Hematopoietic multipotent progenitor cell (in vitro differentiated cells): ENCODE results near the gene NF2. TPM values are rescaled to one million over a fixed set of nuclear protein-coding genes. Genes with fewer than 3 reads are reported as not detected.
"Not testable (repeated sequence)": the region's sequence is repeated elsewhere in the genome, so short reads cannot be mapped to it uniquely, and the experiment has no call there.

Experiments
- DNase-seq, 3 donors: peaks; one replicate each; pipeline ENCODE4 v3.0.0-alpha.2; 2011 to 2015; ENCODE audit warnings: low read depth in 2 of 3, low spot score in 2 of 3
- total RNA-seq: library from RNA; depleted of rRNA; stranded (reverse); fragments of >200 nt; gene quantifications from one replicate; pipeline ENCODE4 v1.2.3, GENCODE V29; 2012

The NF2 gene
- 26.7 TPM for total RNA-seq

- peak; percentile 94 to 100 (median 99) for DNase-seq
Measured at GRCh38 chr22:29603358-29604075, at the start of gene NF2. Gene NF2 (plus strand): TSS chr22:29603633. CDS start chr22:29603999, 366 bp downstream.

DNA sequence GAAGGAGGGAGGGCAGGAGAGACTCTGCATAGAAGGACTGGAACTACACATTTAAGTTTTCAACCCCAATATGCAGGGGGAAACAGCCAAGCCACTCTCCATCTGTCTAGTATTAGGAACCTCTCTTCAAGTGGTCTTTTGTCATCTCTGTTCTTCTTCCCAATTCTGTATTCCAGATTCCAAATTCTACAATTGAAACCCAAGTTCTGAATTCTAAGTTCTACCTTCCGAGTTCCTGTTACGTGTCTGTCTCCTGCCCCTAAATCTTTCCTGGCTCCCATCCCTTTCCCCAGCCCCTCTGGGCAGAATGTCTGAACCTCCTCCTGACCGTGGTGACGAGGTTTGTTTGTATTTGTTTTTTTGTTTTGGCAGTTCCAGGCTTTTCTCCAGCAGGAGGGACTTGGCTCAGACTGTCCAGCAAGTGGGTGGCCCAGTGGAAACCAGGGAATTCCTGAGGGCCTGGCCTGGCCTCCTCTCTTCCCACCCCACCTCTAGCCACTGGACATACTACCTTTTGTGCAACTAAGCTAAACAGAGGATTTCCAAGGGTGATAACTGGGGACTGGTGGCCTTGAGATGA, 48.3 kb upstream of the NF2 start:
- DNase-seq: no peak

DNA sequence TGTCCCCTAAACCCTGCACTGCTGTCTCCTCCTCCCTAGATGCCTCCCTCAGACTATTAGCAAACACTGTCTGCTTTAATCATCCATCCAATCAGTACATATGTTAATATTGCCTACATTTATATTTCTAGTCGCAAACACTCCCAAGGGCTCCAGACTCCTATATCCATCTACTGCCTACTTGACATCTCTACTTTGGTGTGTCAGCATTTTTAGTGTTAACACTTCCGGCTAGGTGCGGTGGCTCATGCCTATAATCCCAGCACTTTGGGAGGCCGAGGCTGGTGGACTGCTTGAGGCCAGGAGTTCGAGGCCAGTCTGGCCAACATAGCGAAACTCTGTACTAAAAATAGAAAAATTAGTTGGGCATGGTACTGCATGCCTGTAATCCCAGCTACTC, 44.4 kb upstream of the NF2 start:
- no peak for DNase-seq

DNA sequence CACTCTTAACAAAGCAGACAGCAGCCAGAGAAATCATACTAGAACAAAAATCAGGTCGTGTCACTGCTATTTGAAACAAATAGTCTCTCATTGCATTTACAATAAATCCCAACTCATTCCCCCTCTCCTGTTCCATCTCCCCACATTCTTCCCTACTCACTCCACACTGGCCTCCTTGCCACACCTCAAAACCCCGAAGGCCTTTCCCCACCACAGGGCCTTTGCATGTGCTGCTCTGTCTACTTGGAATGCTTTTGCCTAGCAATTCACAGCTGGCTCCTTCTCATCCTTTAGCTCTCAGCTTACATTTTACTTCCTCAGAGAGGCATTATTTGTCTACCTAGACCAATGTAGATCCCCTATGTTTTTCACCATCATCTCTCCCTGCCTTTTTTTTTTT, 43.6 kb upstream of the NF2 start:
- no peak for DNase-seq

DNA sequence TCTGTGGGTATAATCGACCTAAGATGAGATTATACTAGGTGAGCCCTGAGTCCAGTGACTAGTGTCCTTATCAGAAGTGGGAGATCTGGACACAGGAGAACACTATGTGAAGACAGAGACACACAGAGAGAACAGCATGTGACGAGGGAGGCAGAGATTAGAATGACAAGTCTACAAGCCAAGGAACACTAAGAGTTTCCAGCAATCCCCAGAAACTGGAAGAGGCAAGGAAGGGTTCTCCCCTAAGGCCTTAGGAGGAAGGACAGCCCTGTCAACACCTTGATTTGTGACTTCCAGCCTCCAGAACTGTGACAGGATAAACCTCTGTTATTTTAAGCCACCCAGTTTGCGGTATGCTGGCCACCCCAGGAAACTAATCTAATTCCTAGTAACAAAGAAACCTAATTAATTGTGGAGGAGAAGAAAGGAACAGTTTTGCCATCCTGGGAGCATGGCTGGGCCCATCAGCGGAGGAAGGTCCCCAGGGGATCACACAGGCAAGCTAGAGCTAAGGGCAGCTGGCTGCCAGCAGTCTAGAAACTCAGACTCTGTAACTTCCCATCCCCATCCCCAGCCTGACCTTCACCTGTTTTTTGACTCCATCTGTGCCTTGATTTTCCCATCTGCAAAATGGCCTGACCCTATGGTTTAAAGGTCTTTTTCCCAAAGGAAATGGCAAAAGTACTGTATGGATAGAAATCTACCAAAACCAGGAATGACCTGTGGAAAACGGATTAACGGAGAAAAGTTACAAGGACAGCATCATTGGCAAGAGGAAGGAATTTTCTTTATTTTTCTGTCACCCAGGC, 39.6 kb upstream of the NF2 start:
- DNase-seq: no peak

- not testable (repeated sequence) for DNase-seq
Measured at GRCh38 chr22:29566513-29566912, 36.9 kb upstream of the NF2 start.

- DNase-seq: no peak
Measured at GRCh38 chr22:29567338-29567737, 36.1 kb upstream of the NF2 start.

GRCh38 chr22:29569011-29569678, 34.3 kb upstream of the NF2 start:
- DNase-seq: no peak

DNA sequence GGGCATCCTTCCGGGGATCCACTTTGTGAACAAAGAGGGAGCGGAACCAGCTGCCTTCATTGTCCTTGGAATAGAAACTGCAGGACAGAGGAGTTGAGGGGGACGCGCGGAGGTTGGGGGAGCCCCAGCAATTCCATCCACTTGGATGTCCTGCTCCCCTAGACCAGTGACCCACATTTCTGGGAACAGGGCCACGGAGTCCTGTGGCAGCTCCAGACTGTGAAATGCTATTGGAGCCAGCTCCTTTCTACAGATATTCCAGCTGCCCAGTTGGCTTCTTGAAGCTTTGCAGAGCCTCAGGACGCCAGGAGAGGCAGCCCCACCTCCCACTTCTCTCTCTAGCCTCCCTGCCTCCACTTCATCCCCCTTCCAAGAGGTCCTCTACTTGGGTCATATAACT, 33.0 kb upstream of the NF2 start:
- no peak for DNase-seq

GRCh38 chr22:29570912-29571549, 32.4 kb upstream of the NF2 start:
- DNase-seq: no peak

GRCh38 chr22:29574762-29575450, 28.5 kb upstream of the NF2 start:
- DNase-seq: no peak

GRCh38 chr22:29578462-29579200, 24.8 kb upstream of the NF2 start:
- no peak for DNase-seq

DNA sequence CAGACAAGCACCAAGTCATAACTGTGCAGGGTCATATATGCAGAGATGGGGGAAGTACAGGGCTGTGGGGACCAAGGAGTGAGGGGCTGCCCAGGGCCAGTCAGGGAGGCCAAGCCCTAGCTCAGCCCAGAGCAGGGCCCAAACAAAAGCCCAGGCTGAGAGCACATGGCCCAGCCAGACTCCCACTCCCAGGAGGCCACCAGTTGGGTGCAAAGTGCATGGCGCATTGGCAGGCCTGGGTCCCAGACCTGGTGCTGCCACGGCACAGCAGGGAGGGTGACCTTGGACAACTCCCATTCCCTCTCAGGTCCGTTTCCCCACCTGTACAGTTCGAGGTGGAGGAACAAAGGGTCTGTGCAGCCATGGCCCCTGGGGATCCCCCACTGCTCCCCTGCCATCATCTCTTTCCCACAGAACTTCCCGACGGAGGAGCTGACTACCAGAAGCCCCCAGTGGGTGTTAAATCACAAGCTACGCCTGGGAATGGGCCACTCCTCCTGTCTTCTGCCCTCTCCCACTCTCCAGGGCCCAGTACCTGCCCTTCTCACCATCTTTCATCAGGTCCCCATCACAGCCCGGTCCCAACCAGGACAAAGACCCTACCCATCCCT, 23.1 kb upstream of the NF2 start:
- no peak for DNase-seq

DNA sequence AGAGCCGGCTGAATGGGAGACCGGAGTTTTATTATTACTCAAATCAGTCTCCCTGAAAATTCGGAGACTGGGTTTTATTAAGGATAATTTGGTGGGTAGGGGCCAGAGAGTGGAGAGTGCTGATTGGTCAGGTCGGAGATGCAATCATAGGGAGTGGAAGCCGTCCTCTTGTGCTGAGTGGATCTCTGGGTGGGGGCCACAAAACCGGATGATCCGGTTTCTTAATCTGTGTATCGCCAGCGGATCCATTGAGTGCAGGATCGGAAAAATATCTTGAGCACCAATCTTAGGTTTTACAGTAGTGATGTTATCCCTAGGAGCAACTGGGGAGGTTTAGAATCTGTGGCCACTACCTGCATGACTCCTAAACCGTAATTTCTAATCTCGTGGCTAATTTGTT, 21.6 kb upstream of the NF2 start:
- no peak for DNase-seq

GRCh38 chr22:29584975-29585374, 18.5 kb upstream of the NF2 start:
- DNase-seq: no peak

GRCh38 chr22:29586193-29586705, 17.2 kb upstream of the NF2 start:
- DNase-seq: not testable (repeated sequence)

DNA sequence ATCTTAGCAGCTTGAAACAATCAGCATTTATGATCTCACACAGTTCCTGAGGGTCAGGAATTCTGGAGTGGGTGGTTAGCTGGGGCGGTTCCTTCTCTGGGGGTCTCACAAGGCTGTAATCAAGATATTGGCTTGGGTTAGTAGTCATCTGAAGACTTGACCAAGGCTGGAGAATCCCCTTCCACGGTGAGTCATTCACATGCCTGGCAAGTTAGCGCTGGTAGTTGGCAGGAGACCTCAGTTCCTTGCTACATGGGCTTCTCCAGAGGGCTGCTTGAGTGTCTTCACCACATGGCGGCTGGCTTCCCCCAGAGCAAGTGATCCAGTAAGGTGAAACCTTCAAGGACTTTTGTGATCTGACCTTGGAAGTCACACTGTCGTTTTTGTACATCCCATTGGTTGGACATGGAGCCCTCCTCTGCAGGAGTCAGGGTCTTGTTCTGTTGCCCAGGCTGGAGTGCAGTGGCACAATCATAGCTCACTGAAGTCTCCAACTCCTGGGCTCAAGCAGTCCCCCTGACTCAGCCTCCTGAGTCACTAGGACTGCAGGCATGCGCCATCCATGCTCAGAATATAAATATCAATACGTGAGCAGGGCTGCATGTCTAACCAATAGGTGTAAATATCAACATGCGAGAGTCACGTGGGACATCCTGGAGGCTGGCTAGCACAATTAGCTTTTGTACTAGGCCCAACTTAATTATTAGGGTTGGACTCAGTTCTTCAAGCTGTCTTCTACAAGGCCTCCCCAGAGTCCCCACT, 15.3 kb upstream of the NF2 start:
- peak in 1 of 3 donors; percentile 44 for DNase-seq

GRCh38 chr22:29593923-29594322, 9.5 kb upstream of the NF2 start:
- no peak for DNase-seq
